Hepatocyte (in vitro differentiated cells): ENCODE data around the gene FAM221B.

Experiments used
- EZH2 ChIP-seq: fragments of 200-600 bp; sonication (generic); IDR thresholded peaks from 2 replicates; pipeline ENCODE4 v1.6.1; 2016; ENCODE audit warnings: antibody characterized with exemption, mild to moderate bottlenecking, borderline replicate concordance
- EZH2phosphoT487 ChIP-seq: fragments of 200-600 bp; sonication (generic); IDR thresholded peaks from one replicate; pipeline ENCODE4 v1.6.1; 2018; ENCODE audit warnings: antibody characterized with exemption, mild to moderate bottlenecking, low read depth, moderate library complexity; ENCODE audit not compliant: unreplicated experiment, severe bottlenecking
- TF ChIP-seq, protein P1 (sequence below): fragments of 200-600 bp; sonication (generic); IDR thresholded peaks from 2 replicates; pipeline ENCODE4 v1.5.1; 2016; ENCODE audit warnings: antibody characterized with exemption, mild to moderate bottlenecking; ENCODE audit not compliant: poor library complexity

- TF ChIP-seq, protein P1, sequence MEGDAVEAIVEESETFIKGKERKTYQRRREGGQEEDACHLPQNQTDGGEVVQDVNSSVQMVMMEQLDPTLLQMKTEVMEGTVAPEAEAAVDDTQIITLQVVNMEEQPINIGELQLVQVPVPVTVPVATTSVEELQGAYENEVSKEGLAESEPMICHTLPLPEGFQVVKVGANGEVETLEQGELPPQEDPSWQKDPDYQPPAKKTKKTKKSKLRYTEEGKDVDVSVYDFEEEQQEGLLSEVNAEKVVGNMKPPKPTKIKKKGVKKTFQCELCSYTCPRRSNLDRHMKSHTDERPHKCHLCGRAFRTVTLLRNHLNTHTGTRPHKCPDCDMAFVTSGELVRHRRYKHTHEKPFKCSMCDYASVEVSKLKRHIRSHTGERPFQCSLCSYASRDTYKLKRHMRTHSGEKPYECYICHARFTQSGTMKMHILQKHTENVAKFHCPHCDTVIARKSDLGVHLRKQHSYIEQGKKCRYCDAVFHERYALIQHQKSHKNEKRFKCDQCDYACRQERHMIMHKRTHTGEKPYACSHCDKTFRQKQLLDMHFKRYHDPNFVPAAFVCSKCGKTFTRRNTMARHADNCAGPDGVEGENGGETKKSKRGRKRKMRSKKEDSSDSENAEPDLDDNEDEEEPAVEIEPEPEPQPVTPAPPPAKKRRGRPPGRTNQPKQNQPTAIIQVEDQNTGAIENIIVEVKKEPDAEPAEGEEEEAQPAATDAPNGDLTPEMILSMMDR: no peak
- TF ChIP-seq EZH2 (no peak), EZH2phosphoT487 (no peak)
Observed at GRCh38 chr9:35789541-35789940, 39.0 kb downstream of the FAM221B start.
